ENCODE results near the gene GIMAP5. TPM values are rescaled to one million over a fixed set of nuclear protein-coding genes. Genes with fewer than 3 reads are reported as not detected.

Gene GIMAP5
- total RNA-seq, 1 donor from 2014 or later, result not detected

- FAIRE-seq, result no peak
- Histone ChIP-seq H3K4me3 (ENCODE audit: low read depth, low read length) (no peak overlapping the region), H3K27me3 (ENCODE audit: control insufficient read depth, insufficient read depth, low read length) (no peaks in the 10 kb centered on the region), H3K36me3 (ENCODE audit: control insufficient read depth, insufficient read depth, low read length) (no peaks in the 10 kb centered on the region)
- DNase-seq (ENCODE audit: low read depth), result no peak
- TF ChIP-seq CTCF (IDR thresholded peaks at IDR 0.05; ENCODE audit: insufficient read depth, low read length, severe bottlenecking), result no peak
Measured at GRCh38 chr7:150736864-150737263, 354 bp upstream of the GIMAP5 start.

GRCh38 chr7:150738092-150738491 is 874 bp downstream of the GIMAP5 start:
- H3K4me3 ChIP-seq (ENCODE audit: low read depth, low read length), result no peak overlapping the region
- no peaks in the 10 kb centered on the region for H3K27me3 ChIP-seq (ENCODE audit: control insufficient read depth, insufficient read depth, low read length)
- DNase-seq (ENCODE audit: low read depth) (no peak), FAIRE-seq (no peak)
- H3K36me3 ChIP-seq (ENCODE audit: control insufficient read depth, insufficient read depth, low read length), result no peaks in the 10 kb centered on the region
- TF ChIP-seq CTCF (IDR thresholded peaks at IDR 0.05; ENCODE audit: insufficient read depth, low read length, severe bottlenecking), result no peak

GRCh38 chr7:150738591-150739001 is 1.4 kb downstream of the GIMAP5 start:
- H3K36me3 ChIP-seq (ENCODE audit: control insufficient read depth, insufficient read depth, low read length), result no peaks in the 10 kb centered on the region
- no peak for TF ChIP-seq CTCF (IDR thresholded peaks at IDR 0.05; ENCODE audit: insufficient read depth, low read length, severe bottlenecking)
- FAIRE-seq, result peak; percentile 64
- DNase-seq (ENCODE audit: low read depth), result peak; percentile 92
- H3K4me3 ChIP-seq (ENCODE audit: low read depth, low read length), result no peak overlapping the region
- H3K27me3 ChIP-seq (ENCODE audit: control insufficient read depth, insufficient read depth, low read length), result no peaks in the 10 kb centered on the region

GRCh38 chr7:150739033-150739432 is 1.8 kb downstream of the GIMAP5 start:
- Histone ChIP-seq H3K4me3 (ENCODE audit: low read depth, low read length) (no peak overlapping the region), H3K27me3 (ENCODE audit: control insufficient read depth, insufficient read depth, low read length) (no peaks in the 10 kb centered on the region), H3K36me3 (ENCODE audit: control insufficient read depth, insufficient read depth, low read length) (no peaks in the 10 kb centered on the region)
- no peak for TF ChIP-seq CTCF (IDR thresholded peaks at IDR 0.05; ENCODE audit: insufficient read depth, low read length, severe bottlenecking)
- no peak for FAIRE-seq
- DNase-seq (ENCODE audit: low read depth), result no peak

- H3K4me3 ChIP-seq (ENCODE audit: low read depth, low read length), result no peak overlapping the region
- DNase-seq (ENCODE audit: low read depth), result peak; percentile 12
- TF ChIP-seq CTCF (IDR thresholded peaks at IDR 0.05; ENCODE audit: insufficient read depth, low read length, severe bottlenecking), result no peak
- no peaks in the 10 kb centered on the region for H3K36me3 ChIP-seq (ENCODE audit: control insufficient read depth, insufficient read depth, low read length)
- no peaks in the 10 kb centered on the region for H3K27me3 ChIP-seq (ENCODE audit: control insufficient read depth, insufficient read depth, low read length)
- FAIRE-seq, result peak; percentile 18
Measured at GRCh38 chr7:150740053-150740452, 2.8 kb downstream of the GIMAP5 start.

GRCh38 chr7:150742286-150742968 is 5.2 kb downstream of the GIMAP5 start:
- Histone ChIP-seq H3K4me3 (ENCODE audit: low read depth, low read length) (no peak overlapping the region), H3K27me3 (ENCODE audit: control insufficient read depth, insufficient read depth, low read length) (no peaks in the 10 kb centered on the region), H3K36me3 (ENCODE audit: control insufficient read depth, insufficient read depth, low read length) (no peaks in the 10 kb centered on the region)
- FAIRE-seq (no peak), DNase-seq (ENCODE audit: low read depth) (no peak)
- TF ChIP-seq CTCF (IDR thresholded peaks at IDR 0.05; ENCODE audit: insufficient read depth, low read length, severe bottlenecking), result no peak
